IPS-18a (cell line): ENCODE data around the gene LHX2.
"Not testable (repeated sequence)": the region's sequence is repeated elsewhere in the genome, so short reads cannot be mapped to it uniquely, and the experiment has no call there.

Experiments used
- H3K27ac ChIP-seq: one replicate; pipeline ENCODE4 v1.5.1; 2013; ENCODE audit warnings: low read length
- H3K27me3 ChIP-seq: one replicate; pipeline ENCODE4 v1.6.1; 2013; ENCODE audit warnings: mild to moderate bottlenecking, low read length; ENCODE audit not compliant: control insufficient read depth, insufficient read depth
- H3K36me3 ChIP-seq: one replicate; pipeline ENCODE4 v1.6.1; 2013; ENCODE audit warnings: low read depth, low read length; ENCODE audit not compliant: control insufficient read depth
- H3K4me1 ChIP-seq: one replicate; pipeline ENCODE4 v1.6.1; 2013; ENCODE audit warnings: low read depth, low read length; ENCODE audit not compliant: control insufficient read depth
- H3K4me3 ChIP-seq: one replicate; pipeline ENCODE4 v1.5.1; 2013; ENCODE audit warnings: low read length
- H3K9ac ChIP-seq: one replicate; pipeline ENCODE4 v1.6.1; 2013; ENCODE audit warnings: mild to moderate bottlenecking, low read length, moderate library complexity
- H3K9me3 ChIP-seq: one replicate; pipeline ENCODE4 v1.6.1; 2013; ENCODE audit warnings: low read depth, low read length; ENCODE audit not compliant: control insufficient read depth

The LHX2 gene

DNA sequence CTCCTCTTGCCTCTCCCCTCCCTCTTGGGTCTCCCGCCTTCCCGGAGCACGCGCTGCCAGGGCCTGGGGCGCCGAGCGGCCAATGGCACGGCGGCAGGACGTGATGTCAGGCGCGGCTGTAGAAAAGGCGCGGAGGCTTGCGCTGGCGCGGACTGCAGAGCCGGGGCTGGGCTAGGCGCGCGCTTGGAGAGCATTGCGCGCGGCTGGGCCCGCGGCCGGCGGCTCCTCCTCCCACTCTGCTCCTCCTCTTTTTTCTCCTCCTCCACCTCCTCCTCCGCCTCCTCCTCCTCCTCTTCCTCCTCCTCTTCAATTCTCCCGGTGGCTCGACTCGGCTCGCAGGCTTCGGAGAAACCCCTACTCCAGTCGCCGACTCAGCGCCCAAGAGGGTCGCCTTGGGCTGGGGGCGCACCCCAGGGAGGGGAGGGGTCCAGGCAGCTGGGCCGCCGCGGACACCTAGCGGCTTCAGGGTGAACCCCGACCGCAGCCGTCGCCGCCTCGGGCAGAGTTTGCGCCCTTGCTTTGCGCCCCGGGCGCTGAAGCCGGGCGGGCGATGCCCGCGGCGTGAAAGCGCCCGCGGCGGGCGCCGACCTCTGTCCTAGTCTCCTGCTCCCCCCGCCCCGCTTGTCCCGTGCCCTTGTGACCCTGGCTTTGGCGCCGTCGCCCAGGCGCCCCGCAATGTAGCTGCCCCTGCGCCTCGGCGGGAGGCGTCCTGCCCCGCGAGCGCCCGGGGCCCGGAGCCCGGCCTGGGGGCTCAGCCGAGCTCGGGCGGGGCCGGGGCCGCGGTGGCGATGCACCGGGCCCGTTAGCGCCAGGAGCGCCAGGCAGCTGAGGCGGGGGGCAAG, at the start of gene LHX2:
TSS of gene LHX2 (plus strand) at position 309 of the 842 bp plus-strand sequence. CDS start 581 bp downstream, outside the sequence.
- Histone ChIP-seq H3K9ac (no peak within 1 kb of the TSS), H3K4me3 (peak within 1 kb of the TSS; percentile 45), H3K27me3 (peaks cover 98% of the 10 kb centered on the region), H3K4me1 (peaks cover 29% of the 10 kb centered on the region), H3K36me3 (no peaks in the 10 kb centered on the region), H3K9me3 (no peaks in the 10 kb centered on the region), H3K27ac (no peak within 1 kb of the TSS)

- no peaks in the 10 kb centered on the region for H3K9me3 ChIP-seq
- H3K36me3 ChIP-seq, result no peaks in the 10 kb centered on the region
- no peak overlapping the region for H3K27ac ChIP-seq
- H3K9ac ChIP-seq, result no peak overlapping the region
- H3K27me3 ChIP-seq, result no peaks in the 10 kb centered on the region
- H3K4me1 ChIP-seq, result no peaks in the 10 kb centered on the region
- no peak overlapping the region for H3K4me3 ChIP-seq
These were observed 46.8 kb upstream of the LHX2 start for GRCh38 chr9:123964761-123965160.

- no peaks in the 10 kb centered on the region for H3K9me3 ChIP-seq
- H3K4me1 ChIP-seq, result no peaks in the 10 kb centered on the region
- H3K4me3 ChIP-seq, result no peak overlapping the region
- no peaks in the 10 kb centered on the region for H3K36me3 ChIP-seq
- H3K27ac ChIP-seq, result no peak overlapping the region
- H3K27me3 ChIP-seq, result no peaks in the 10 kb centered on the region
- H3K9ac ChIP-seq, result no peak overlapping the region
These were observed 45.5 kb upstream of the LHX2 start for GRCh38 chr9:123965801-123966686.

DNA sequence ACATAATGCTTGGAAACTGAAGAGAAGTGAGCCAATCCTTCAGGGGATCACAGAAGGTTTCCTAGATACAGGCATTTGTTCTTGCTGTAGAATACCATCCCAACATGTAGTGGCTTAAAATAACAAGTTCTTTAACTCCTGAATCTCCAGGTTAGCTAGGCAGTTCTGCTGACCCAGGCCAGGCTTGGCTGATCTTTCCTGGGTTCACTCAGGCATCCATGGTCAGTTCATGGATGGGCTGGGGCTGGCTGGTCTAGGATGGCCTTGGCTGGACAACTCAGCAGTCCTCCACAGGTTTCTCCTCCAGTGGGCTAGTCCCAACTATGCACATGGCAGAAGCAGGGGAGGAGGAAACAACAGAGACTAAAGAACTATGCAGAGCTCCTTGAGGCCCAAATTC, 44.2 kb upstream of the LHX2 start:
- H3K27me3 ChIP-seq, result no peaks in the 10 kb centered on the region
- no peak overlapping the region for H3K4me3 ChIP-seq
- H3K9ac ChIP-seq, result no peak overlapping the region
- H3K27ac ChIP-seq, result no peak overlapping the region
- no peaks in the 10 kb centered on the region for H3K36me3 ChIP-seq
- H3K4me1 ChIP-seq, result no peaks in the 10 kb centered on the region
- H3K9me3 ChIP-seq, result no peaks in the 10 kb centered on the region

GRCh38 chr9:123972618-123973017, 39.0 kb upstream of the LHX2 start:
- Histone ChIP-seq H3K4me3 (no peak overlapping the region), H3K36me3 (no peaks in the 10 kb centered on the region), H3K9ac (no peak overlapping the region), H3K27me3 (peaks cover 6% of the 10 kb centered on the region), H3K4me1 (no peaks in the 10 kb centered on the region), H3K9me3 (no peaks in the 10 kb centered on the region), H3K27ac (no peak overlapping the region)

DNA sequence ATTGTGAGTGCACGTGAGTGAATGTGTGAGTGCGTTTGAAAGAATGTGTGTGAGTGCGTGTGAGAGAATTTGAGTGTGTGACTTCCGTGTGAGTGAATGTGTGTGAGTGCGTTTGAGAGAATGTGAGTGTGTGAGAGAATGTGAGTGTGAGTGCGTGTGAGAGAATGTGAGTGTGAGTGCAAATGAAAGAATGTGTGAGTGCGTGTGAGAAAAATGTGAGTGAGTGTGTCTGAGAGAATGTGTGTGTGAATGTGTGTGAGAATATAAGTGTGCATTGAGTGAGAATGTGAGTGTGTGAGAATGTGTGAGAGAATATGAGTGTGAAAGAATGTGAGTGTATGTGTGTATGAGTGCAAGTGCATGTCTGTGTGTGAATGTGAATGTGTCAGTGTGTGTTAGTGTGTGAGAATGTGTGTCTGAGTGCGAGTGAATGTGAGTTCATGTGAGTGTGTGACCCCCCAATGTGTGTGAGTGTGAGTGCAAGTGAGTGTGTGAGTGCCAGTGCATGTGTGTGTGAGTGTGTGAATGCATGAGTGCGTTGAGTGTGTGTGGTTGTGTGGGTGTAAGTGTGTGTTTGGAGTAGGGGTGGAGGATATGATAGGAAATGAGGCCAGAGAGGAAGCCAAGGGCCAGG, 37.9 kb upstream of the LHX2 start:
- no peaks in the 10 kb centered on the region for H3K9me3 ChIP-seq
- no peaks in the 10 kb centered on the region for H3K36me3 ChIP-seq
- H3K4me3 ChIP-seq, result no peak overlapping the region
- no peak overlapping the region for H3K9ac ChIP-seq
- H3K27ac ChIP-seq, result no peak overlapping the region
- peaks cover 6% of the 10 kb centered on the region for H3K27me3 ChIP-seq
- H3K4me1 ChIP-seq, result no peaks in the 10 kb centered on the region

DNA sequence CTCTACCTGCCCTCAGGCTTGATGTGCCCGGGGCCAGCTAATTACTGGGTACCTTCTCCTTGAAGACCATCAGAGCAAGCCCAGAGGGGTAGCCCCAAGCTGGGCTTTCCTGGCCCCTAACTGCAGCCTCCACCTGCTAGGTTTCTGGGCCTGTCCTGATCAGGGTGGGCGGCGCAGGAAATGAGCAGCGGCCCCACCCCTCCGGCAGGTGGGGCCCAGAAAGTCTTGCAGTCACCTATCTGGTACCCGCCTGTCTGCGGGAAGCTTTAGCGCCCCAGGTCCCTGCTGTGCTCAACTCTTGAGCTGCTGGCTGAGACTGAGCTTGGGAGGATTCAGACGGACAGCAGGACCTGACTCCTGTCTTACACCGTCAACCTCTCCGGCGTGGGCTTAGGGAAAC, 37.1 kb upstream of the LHX2 start:
- Histone ChIP-seq H3K9ac (no peak overlapping the region), H3K27me3 (peaks cover 6% of the 10 kb centered on the region), H3K4me3 (no peak overlapping the region), H3K36me3 (no peaks in the 10 kb centered on the region), H3K27ac (no peak overlapping the region), H3K9me3 (no peaks in the 10 kb centered on the region), H3K4me1 (no peaks in the 10 kb centered on the region)

DNA sequence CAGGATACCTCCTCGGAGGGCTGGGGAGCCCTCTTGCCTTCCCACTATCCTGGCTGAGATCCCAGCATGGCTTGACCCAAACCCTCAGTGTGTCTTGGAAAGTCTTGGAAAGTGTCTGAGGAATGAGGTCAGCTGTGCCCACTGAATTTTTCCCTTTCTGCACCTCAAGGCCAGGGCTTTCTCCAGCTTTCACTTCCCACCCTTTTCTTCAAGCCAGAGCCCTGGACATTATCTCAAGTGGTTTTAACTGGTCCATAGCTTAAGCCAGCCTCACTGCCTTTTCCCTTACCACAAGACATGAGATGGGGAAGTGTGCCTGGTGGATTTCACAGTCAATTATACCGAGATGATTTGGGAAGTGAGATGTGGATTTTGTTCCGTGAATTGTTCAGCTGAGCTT, 35.7 kb upstream of the LHX2 start:
- H3K9ac ChIP-seq, result no peak overlapping the region
- no peak overlapping the region for H3K4me3 ChIP-seq
- no peaks in the 10 kb centered on the region for H3K4me1 ChIP-seq
- H3K27ac ChIP-seq, result no peak overlapping the region
- H3K27me3 ChIP-seq, result peaks cover 6% of the 10 kb centered on the region
- H3K9me3 ChIP-seq, result no peaks in the 10 kb centered on the region
- no peaks in the 10 kb centered on the region for H3K36me3 ChIP-seq

DNA sequence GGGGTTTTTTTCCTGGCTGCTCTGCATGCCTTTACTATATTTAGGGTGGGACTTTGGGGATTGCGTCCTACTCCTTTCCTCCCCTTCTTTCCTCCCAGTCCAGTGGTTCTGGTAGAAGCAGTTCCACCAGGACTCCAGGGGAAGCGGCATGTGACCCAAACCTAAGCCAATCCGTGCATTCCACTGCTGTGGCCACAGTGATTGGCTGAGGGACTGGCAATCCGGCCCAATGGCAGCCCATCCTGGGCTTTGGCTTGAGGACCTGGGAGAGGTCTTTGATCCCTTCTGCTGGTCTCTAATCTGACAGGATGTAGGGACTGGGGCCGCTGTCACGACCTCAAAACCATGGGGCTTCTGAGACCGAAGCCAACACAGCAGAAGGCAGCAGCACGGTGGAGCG, 35.0 kb upstream of the LHX2 start:
- H3K4me1 ChIP-seq, H3K36me3 ChIP-seq, H3K27me3 ChIP-seq, H3K27ac ChIP-seq, H3K9me3 ChIP-seq, H3K9ac ChIP-seq, H3K4me3 ChIP-seq: not testable (repeated sequence)

DNA sequence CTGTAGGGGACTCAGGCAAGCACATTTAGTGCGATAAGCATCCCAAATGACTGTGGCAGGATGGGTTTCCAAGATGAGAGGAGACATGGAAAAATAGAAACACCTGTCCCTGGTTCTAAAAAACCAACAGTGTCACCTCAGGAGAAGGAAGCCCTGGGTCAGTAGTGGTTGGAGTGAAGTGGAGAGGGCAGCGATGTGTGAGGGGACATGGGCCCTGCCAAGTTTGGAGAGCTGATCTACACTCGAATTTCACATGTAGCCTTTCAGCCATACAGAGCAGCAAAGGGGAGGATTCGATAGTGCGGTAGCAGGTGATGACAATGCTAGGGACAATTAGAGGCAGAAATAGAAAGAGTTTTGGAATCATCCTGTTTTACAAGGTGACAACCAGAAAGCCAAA, 32.6 kb upstream of the LHX2 start:
- Histone ChIP-seq H3K9me3 (no peaks in the 10 kb centered on the region), H3K36me3 (no peaks in the 10 kb centered on the region), H3K4me1 (no peaks in the 10 kb centered on the region)

GRCh38 chr9:123982535-123982934, 29.0 kb upstream of the LHX2 start:
- Histone ChIP-seq H3K9ac (no peak overlapping the region), H3K9me3 (no peaks in the 10 kb centered on the region), H3K27me3 (peaks cover 9% of the 10 kb centered on the region)

More for the DNA sequence above, 32.6 kb upstream of the LHX2 start:
- H3K4me3 ChIP-seq, result no peak overlapping the region
- no peak overlapping the region for H3K27ac ChIP-seq
- H3K9ac ChIP-seq, result no peak overlapping the region
- H3K27me3 ChIP-seq, result peaks cover 6% of the 10 kb centered on the region

More at GRCh38 chr9:123982535-123982934, 29.0 kb upstream of the LHX2 start:
- H3K27ac ChIP-seq, result no peak overlapping the region
- no peak overlapping the region for H3K4me3 ChIP-seq
- no peaks in the 10 kb centered on the region for H3K4me1 ChIP-seq
- no peaks in the 10 kb centered on the region for H3K36me3 ChIP-seq
